NCI-H2029 (cell line): Measurements from ENCODE around the gene SCGN.

ENCODE experiments used
- DNase-seq: peaks from one replicate; lab custom pipeline; 2025; lab: John Stamatoyannopoulos, UW

SCGN gene

DNA sequence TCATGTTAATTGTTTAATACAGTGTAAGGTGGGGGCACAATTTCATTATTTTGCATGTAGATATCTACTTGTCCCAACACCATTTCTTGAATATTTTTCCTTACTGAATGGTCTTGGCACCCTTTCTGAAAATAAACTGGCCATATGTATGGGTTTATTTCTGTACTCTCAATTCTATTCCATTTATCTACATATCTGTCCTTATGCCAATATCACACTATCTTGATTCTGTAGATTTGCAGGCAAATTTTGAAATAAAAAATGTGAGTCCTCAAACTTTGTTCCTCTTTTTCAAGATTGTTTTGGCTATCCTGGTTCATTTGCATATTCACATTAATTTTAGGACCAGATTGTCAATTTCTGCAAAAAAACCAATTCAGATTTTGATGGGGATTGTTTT is 34.8 kb downstream of the SCGN start:
- no peak for DNase-seq

DNA sequence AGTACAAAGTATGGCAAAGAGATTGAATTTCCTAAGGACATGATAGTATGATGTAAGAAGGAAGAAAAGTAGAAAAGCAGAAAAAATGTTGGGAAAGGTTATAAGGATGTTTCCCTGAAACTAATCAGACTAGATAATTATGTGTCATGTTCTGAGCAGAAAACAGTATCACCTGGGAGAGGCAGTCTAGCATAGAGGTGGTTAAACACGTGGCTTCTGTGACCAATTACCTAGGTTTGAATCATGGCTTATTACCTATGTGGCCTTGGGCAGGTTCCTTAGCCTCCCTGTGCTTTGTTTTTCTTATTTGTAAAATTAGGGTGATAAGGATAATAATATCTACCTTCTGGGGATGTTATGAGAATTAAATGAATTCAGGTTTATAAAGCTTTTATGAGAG is 38.0 kb downstream of the SCGN start:
- DNase-seq: no peak

DNA sequence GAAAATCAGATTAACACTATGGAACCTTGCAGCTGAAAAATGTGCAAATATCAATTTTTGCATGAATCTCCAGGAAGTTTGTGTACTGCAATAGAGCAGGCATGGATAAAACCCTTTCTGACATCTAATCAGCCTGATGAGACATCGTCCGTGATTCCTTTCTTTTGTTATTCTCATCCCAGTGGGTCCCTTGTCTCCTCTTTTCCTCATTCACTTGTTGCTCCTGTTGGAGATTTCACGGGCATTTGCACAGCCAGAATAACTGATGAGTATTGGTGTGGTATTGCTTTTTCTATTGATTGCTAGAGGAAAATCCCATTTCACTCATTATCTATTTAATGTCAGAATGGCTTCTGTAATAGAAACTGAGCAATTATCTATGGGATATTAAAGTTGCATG is 39.9 kb downstream of the SCGN start:
- DNase-seq: no peak

DNA sequence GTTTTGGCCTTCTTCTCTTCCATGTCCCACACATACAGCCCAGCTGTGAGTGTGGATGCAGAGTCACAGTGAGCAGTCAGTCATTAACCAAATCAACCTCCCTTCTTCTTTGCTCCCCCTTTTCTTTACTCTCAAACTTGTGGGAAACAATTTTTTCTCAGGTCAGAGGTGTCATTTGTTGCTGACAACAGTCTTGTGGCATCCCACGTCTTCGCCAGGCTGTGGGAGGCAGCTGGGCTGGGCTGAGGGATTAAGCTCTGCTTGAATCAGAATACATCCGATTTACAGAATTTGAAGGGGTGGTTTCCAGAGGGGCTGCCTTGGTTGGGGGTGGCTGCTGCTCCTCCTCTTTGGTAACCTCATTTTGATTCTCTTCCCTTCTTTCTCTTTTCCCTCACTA is 40.5 kb downstream of the SCGN start:
- no peak for DNase-seq

DNA sequence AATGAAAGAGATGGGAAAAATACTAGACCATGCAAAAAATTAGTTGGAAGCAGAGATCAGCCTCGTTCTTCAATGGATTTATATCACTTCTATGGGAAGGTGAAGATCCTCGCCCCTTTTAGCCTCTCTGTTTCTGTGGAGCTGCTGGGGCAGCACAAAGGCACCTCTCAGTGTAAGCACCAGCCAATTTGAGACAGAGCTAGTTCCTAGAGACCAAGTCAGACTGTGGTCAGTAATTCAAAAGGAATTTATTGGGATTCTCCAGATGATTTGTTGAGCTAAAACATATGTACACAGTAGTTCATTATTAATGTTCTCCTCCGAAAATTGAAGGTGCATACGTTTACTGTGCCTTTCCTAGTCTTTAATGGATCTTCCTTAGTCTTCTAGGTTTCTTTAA is 42.4 kb downstream of the SCGN start:
- no peak for DNase-seq

DNA sequence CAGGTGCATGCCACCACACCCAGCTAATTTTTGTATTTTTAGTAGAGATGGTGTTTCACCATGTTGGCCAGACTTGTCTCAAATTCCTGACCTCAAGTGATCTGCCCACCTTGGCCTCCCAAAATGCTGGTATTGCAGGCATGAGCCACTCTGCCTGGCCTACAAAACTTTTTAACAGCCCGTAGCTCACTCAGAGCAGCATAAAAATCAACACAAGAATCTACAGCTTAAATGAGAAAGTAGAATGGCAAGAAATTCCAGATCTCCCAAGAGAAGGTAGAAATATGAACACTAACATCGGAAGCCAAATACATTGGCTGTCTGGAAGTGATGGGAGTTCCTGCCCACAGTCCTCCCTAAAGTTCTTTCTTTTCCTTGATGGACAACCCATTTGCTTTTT is 43.7 kb downstream of the SCGN start:
- DNase-seq: no peak

DNA sequence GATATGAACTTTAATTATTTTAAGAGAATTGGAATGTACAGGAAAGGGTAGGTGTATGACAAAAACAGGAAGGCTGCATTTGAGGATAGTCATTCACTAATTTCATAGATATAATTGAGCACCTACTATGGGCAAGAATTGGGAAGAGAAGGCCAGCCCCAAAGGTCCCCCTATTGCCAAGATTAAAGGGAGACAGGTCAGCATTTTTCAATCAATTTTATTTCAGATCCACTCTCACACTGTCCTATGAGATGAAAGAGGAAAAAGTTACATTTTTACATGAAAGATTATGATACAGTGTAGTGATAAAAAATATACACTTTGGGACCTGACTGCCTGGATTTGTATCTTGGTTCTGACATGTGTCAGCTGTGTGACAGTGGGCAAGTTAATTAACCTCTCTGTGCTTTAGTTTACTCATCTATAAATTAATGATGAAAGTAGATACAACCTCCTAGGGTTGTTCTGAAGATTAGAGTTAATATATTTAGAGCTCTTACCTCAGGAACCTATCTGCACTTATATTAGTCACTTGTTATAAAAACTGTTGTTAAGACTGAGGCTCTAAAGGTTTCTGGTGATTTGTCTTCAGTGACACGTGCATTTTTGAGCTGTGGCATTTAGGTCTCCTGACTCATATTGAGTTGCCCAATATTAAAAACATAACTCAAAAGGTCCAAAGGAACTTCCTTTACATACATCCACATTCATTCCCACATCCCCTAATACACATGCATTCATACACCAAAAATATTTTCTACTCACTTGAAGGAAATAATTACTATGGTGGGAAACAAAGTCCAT is 45.7 kb downstream of the SCGN start:
- DNase-seq: no peak

DNA sequence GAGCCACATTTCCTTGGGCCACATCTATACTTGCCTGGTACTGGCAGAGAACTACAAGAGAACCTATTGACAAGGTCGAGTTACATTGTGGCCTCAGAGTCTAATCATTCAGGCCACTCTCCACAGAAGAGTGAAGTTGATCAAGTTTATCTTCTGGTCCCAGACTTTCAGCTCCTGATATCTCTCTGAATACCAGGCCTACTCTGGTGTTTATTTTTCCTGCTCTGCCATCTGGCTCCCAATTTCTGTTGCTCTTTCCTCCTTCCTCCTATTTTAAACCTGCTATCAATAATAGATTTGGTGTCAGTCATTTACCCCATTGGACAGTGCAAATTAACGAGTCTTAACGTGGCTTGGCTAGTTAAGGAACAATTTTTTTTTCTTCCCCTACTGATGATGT is 46.6 kb downstream of the SCGN start:
- DNase-seq: no peak

DNA sequence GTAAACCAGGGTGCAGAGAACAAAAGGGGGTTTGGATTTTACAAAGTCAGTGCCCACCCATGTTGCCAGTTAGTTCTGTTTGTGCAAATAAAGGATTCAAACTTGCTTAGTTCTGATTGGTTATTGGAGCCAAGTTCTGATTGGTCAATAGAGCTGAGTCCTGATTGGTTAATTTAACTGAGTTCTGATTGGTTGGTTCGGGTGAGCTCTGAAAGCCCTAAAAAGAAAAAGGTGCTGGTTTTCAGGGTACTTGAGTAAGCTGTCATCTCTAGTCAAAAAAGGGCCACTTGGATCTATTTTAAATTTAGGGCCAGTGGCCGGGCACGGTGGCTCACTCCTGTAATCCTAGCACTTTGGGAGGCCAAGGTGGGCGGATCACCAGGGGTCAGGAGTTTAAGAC is 47.6 kb downstream of the SCGN start:
- no peak for DNase-seq

DNA sequence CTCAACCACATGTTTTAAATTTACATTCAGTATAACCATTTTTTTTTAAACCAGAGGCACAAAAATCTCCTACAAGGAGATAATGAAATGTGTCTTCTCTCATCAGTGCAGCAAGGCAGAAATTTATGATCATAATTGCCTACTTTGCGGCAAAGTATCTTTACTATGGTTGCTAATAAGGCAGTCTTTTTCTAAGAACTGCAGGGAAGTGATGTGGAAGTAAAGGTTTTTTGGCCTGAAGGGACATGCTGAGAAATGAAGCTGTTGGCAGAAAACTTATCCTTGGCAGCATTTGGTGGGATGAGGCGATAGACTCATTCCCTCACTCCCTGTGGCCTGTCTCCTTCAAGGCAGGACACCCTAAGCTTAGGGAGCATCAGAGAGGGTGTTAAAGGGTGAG is 48.7 kb downstream of the SCGN start:
- no peak for DNase-seq

DNA sequence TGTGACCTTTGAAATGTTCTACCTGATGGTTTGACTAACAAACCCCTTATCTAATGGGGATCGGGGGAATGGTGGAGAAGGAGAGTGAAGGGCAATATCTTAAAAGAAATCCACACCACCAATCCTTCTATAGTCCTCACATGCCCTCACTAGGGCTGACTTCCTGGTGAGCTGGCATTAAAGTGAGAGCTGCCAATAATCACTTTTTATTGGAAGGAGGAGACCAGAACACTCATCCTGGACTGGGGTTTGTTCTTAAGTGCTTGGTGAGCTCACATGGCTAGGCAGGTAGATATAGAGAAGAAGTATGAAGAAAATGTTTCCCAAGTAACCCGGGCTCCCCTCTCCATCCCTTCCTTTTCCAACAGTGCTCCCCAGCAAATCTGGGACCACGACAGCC is 49.8 kb downstream of the SCGN start:
- DNase-seq: no peak

DNA sequence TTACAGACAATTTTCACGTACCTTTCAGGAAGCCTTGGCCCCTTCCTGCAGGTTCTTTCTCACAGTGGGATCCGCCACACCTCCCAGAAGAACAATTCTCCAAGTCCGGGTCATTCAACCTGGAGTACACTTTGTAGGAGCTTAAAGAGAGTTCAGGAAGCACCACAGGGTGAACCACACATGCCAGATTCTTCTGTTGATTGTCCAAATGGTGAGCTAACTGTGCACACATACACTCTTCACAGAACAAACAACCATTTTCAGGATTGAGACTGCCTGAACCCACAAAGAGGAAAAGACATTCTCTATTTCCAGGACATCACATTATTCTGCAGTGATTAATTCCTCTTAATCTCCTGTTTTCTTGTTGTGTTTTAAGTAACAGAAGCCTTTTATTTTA is 51.0 kb downstream of the SCGN start:
- DNase-seq: peak; percentile 42

DNA sequence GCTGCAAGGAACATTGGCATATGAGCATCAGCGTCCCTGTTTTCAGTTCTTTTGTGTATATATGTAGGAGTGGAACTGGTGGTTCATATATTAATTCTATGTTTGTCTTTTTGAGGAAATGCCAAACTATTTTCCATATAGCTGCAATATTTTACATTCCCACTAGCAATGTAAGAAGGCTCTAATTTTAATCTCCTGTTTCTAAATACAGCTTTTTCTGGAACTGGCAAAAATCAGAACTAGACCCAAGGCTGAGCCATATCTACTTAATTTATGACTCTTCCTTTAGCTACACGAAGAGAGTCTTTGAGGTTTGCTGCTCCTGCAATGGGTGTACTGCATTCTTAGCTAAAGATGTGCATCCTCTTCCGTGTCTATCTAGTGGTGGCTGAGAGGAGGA is 52.0 kb downstream of the SCGN start:
- DNase-seq: no peak

DNA sequence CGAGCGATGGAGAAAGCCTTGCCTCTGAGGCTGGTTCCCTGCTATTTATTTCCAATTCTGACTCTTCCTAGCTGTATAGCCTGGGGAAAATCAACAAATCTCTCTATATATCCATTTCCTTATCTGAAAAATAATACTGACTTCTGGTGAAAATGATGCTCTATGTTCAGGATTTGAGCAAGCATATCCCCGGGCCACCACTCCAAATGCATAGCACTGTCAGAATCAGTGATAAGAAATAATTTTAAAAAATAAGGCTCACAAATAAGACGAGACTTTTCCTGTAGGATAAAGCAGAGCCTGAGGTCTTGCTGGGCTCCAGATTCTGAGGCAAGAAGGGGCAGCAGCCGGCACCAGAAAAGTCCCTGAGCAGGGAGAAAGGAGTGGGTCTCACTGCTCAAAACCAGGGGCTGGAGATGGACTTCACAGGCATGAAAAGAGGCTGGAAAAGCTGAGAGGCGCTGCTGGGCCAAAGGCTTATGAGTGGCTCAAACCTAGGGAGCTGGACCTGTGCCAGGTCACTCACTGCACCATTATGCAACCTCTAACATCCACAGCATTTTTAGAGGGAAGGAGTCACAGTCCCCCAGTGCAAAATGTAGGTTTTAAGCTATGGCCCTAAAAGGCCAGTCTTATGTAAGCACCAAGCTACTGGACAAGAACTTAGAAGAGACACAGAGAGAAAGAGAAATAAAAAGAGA is 54.4 kb downstream of the SCGN start:
- peak; percentile 67 for DNase-seq

DNA sequence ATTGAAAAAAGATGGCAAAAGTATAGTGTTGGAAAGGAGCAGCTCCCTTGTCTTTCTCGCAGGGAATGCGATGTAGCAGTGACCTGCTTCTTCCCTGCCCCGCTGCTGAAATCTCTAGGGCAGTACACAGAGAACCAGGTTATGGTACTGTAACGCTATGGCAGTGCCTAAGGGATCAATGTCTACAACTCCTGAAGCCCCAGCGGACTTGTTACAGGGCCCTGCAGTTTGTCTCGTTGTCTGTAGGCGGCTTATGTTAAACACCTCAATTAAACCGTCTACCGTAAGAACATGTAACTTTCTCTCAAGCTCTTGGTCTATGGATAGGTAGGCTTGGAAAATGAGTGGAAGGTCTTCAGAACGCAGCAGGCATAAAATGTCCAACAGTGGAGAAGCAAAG is 57.7 kb downstream of the SCGN start:
- DNase-seq: no peak

DNA sequence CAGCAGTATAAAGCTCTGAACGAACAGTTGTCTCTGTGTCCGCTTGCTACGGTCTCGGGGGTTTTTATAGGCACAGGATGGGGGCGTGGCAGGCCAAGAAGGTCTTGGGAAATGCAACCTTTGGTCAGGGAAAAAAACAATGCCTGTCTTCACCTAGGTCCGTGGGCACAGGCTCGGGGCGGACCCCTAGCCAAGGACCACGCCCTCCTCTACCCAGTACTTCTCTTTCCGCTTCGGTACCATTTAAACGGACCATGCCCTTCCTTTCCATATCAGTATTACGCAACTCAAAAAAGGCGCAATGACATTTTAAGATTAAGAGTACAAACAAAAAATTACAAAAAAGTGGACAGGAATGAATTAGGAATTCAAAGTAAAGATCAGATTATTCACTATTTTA is 58.3 kb downstream of the SCGN start:
- no peak for DNase-seq

DNA sequence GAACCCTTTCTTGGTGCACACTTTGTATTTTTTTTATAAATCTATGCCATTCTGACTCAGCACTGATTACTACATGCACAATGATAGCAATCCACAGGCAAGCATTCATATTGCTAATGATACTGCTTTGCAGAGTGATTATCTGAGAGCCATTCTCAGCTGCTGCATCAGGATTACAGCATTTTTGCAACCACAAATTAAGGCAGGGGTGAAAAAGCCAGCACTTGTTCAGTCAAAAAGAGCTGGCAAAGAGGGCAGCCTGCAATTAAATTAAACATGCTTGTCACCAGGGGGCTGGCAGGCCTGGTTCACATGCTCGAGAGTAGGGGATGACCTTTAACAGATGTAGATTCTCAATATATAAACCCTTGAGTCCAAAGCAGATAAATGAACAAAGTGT is 61.8 kb downstream of the SCGN start:
- DNase-seq: no peak

DNA sequence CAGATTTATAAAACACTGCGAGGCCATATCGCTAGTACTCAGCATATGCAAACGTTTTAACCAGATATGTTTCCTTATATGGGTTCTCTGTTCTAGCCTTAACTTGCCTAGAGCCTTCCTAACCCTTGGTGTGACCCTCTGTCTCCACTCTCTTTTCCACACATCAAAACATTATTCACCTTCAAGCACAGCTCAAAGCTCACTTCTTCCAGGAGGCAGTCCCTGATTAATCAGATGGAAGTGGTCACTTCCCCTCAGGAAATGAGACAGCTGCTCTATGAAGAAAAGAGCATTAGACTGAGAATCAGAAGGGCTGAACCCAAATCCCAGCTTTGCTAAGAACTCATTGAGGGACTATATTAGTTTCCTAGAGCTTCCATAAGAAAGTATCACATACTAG is 62.8 kb downstream of the SCGN start:
- no peak for DNase-seq

DNA sequence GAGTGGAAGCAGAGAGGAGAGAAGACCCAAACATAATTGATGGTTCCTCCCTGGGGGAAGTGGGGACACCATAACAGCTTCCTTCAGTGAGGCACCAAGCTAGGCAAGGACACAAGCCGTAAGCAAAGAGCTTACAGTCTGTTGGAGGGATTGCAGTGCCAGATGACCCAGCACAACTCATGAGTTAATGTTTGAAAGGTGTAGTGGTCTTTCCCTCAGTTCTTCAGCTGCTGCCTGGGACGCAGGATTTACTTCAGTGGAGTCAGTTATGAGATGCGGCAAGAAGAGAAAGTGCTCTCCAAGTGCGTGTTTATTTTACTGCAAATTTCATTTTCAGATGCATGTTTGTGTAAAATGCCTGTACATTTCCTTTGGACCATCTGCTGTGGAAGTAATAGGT is 63.8 kb downstream of the SCGN start:
- DNase-seq: no peak

DNA sequence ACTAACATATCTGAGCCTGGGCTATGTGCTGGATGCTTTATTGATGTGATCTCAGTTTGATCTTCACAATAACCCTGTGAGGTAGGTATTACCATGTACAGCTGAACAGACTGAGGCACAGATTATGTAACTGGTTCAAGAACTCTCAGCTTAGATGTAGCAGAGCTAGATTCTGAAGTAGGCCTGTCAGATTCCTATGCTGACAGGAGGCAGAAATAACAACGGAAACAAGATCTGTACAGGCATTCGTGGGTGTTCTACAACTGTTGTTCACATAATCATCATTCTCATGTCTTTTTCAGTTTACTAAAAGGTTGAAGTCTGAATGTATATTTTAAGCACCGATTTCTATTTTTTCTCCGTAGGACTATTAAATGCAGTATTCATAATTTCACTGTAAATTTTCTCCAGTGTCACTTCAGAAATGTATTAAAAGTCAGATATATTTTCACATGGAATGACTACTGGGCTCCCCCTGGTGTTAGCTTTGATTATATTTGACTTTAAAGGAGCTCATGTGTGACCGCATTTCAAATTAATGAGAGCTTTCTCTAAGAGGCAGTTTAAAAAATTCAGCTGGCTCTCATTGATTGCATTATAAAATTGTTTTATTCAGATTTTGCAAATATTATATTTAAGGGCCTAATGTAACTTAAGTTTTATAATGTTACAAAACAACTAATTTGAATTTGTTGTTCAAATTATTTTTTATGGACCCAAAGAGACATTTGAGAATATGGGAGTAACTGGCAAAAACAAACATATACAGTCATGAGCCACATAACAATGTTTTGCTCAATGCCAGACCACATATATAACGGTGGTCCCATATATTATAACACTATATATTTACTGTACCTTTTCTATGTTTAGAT is 66.1 kb downstream of the SCGN start:
- peak; percentile 24 for DNase-seq

DNA sequence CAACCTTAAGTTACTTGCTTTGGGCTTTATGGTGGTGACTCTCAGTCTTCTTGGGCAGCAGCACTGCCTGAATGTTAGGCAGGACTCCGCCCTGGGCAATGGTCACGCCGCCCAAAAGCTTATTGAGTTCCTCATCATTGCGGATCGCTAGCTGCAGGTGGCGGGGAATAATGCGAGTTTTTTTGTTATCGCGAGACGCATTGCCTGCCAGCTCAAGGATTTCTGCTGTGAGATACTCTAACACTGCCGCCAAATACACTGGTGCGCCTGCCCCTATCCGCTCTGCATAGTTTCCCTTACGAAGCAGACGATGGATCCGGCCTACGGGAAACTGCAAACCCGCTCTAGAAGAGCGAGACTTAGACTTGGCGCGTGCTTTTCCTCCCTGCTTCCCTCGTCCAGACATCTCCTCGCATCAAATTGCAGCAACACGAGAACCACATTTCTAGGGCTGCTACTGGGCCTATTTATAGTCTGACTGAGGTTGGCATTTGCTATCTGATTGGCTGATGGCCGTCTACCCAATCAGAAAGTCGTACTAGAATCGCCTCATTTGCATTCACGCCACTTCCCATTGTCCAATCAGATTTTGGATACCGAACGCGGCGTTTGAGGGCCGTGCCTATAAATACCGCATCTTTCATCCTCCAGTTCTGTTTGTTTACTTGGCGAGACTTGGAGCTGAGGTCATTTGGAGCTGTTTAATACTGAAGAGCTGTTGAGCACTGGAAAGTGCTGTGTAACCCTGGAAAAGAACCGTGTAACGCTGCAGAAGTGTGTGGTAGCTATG is 74.3 kb downstream of the SCGN start:
- no peak for DNase-seq

DNA sequence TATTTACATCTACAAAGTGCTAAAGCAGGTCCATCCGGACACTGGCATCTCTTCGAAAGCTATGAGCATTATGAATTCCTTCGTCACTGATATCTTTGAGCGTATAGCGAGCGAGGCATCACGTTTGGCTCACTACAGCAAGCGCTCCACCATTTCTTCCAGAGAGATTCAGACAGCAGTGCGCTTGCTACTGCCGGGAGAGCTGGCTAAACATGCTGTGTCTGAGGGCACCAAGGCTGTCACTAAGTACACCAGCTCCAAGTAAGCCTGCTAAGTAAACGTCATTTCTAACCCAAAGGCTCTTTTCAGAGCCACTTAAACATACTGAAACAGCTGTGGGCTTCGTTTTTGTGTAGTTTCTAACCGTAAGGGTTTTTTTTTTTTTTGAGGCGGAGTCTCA is 75.0 kb downstream of the SCGN start:
- DNase-seq: no peak
